ENCODE data around the gene PCGF1. TPM values are rescaled to one million over a fixed set of nuclear protein-coding genes. Genes with fewer than 3 reads are reported as not detected.

The PCGF1 gene
- total and polyA plus RNA-seq, 9 of the 15 experiments (the other 6 are each of a cell fraction or from before 2014, with no cell fraction given), result 20.3 to 45.7 (median 29.3) TPM

GRCh38 chr2:74502720-74503505 lies 4.6 kb downstream of the PCGF1 start (continued):
- TF ChIP-seq THAP7 (CRISPR knock-in tag; IDR thresholded peaks at IDR 0.05), result no peak
- TF ChIP-seq NCOA2 (IDR thresholded peaks at IDR 0.05; ENCODE audit: partially characterized antibody in 2 of 2), result no peak
- TF ChIP-seq NUFIP1 (IDR thresholded peaks at IDR 0.05; ENCODE audit: partially characterized antibody), result no peak
- peak; percentile 54 for TF ChIP-seq TAF1 (IDR thresholded peaks at IDR 0.05; ENCODE audit: control insufficient read depth, extremely low read depth, insufficient read depth, low read length, severe bottlenecking)
- TF ChIP-seq LARP7 (IDR thresholded peaks at IDR 0.05), result no peak
- no peak for TF ChIP-seq ZBTB9 (CRISPR knock-in tag; IDR thresholded peaks at IDR 0.05)
- no peak for TF ChIP-seq ZNF583 (CRISPR knock-in tag; IDR thresholded peaks at IDR 0.05)
- TF ChIP-seq TSC22D4 (tag; IDR thresholded peaks at IDR 0.05), result no peak
- TF ChIP-seq HCFC1 (IDR thresholded peaks at IDR 0.05; ENCODE audit: low read depth, low read length), result no peak; the same call in 1 of the 2 replicates
- peak; percentile 65 for TF ChIP-seq LEF1 (IDR thresholded peaks at IDR 0.05)
- no peak; the same call in 1 of the 2 replicates for TF ChIP-seq HEY1 (CRISPR knock-in tag; IDR thresholded peaks at IDR 0.05; ENCODE audit: borderline replicate concordance)
- TF ChIP-seq MAZ (CRISPR knock-in tag; conservative IDR thresholded peaks at IDR 0.05 in 1 of 2, IDR thresholded peaks at IDR 0.05 in 1 of 2), result peak in 1 of 2 experiments; percentile 46; a peak in 3 of 4 replicates
- peak; percentile 58 for TF ChIP-seq USF2 (CRISPR knock-in tag; IDR thresholded peaks at IDR 0.05)
- peak; percentile 89; the same call in 1 of the 2 replicates for TF ChIP-seq SMAD4 (CRISPR knock-in tag; conservative IDR thresholded peaks at IDR 0.05)
- TF ChIP-seq RBBP5 (IDR thresholded peaks at IDR 0.05; ENCODE audit: borderline replicate concordance, insufficient read depth, low read length, poor library complexity, severe bottlenecking), result no peak
- TF ChIP-seq ELF1 (tag; IDR thresholded peaks at IDR 0.05), result peak; percentile 60
- peak; percentile 45 for TF ChIP-seq PCBP1 (IDR thresholded peaks at IDR 0.05; ENCODE audit: low read depth, low read length, poor library complexity, severe bottlenecking)
- TF ChIP-seq FOXP1 (CRISPR knock-in tag; IDR thresholded peaks at IDR 0.05), result 0 out of 2 replicates have a peak, but pooled peaks have one; percentile 68
- no peak for TF ChIP-seq GTF2A2 (tag; IDR thresholded peaks at IDR 0.05)
- TF ChIP-seq ELF2 (CRISPR knock-in tag; IDR thresholded peaks at IDR 0.05), result 0 out of 2 replicates have a peak, but pooled peaks have one; percentile 53
- TF ChIP-seq ZNF57 (CRISPR knock-in tag; IDR thresholded peaks at IDR 0.05), result no peak
- no peak for TF ChIP-seq FOXA3 (CRISPR knock-in tag; conservative IDR thresholded peaks at IDR 0.05 in 1 of 2, IDR thresholded peaks at IDR 0.05 in 1 of 2)
- TF ChIP-seq MCM5 (IDR thresholded peaks at IDR 0.05; ENCODE audit: low read depth), result no peak
- TF ChIP-seq ZBTB43 (CRISPR knock-in tag; IDR thresholded peaks at IDR 0.05), result no peak

Measured in K562 (cell line).